IMR-90 (cell line): ENCODE measurements around the gene CLCNKA.

Source experiments
- CEBPB ChIP-seq: IDR thresholded peaks from 2 replicates; pipeline ENCODE4 v1.6.1; 2012; ENCODE audit warnings: low read depth, low read length, improper control_type of control experiment
- FOS ChIP-seq: fragments of 150-350 bp; IDR thresholded peaks from 2 replicates; pipeline ENCODE4 v1.6.1; 2016; ENCODE audit warnings: low read depth, low read length
- MAFK ChIP-seq: IDR thresholded peaks from 2 replicates; pipeline ENCODE4 v1.6.1; 2012; ENCODE audit warnings: low read depth, low read length, improper control_type of control experiment
- MAZ ChIP-seq: IDR thresholded peaks from 2 replicates; pipeline ENCODE4 v1.6.1; 2012; ENCODE audit warnings: low read depth, mild to moderate bottlenecking, low read length, improper control_type of control experiment, moderate library complexity, borderline replicate concordance
- MXI1 ChIP-seq: IDR thresholded peaks from 2 replicates; pipeline ENCODE4 v1.6.1; 2012; ENCODE audit warnings: low read depth, mild to moderate bottlenecking, low read length, moderate library complexity, borderline replicate concordance
- NFE2L2 ChIP-seq: fragments of 150-350 bp; IDR thresholded peaks from 2 replicates; pipeline ENCODE4 v1.6.1; 2016; ENCODE audit warnings: low read depth, mild to moderate bottlenecking, low read length
- POLR2A ChIP-seq: IDR thresholded peaks from 2 replicates; pipeline ENCODE4 v1.6.1; 2012; ENCODE audit warnings: mild to moderate bottlenecking, low read depth, low read length
- RAD21 ChIP-seq: IDR thresholded peaks from 2 replicates; pipeline ENCODE4 v1.6.1; 2012; ENCODE audit warnings: low read length, improper control_type of control experiment
- RCOR1 ChIP-seq: IDR thresholded peaks from 2 replicates; pipeline ENCODE4 v1.6.1; 2012; ENCODE audit warnings: mild to moderate bottlenecking, low read length, improper control_type of control experiment; ENCODE audit not compliant: insufficient replicate concordance
- RFX5 ChIP-seq: IDR thresholded peaks from 2 replicates; pipeline ENCODE4 v1.8.0; 2012; ENCODE audit warnings: low read depth, mild to moderate bottlenecking, low read length, moderate library complexity
- SMC3 ChIP-seq: fragments of 150-350 bp; IDR thresholded peaks from 2 replicates; pipeline ENCODE4 v1.6.1; 2016; ENCODE audit warnings: low read depth, mild to moderate bottlenecking, antibody characterized with exemption, low read length, moderate library complexity
- TF ChIP-seq, protein P1 (sequence below): conservative IDR thresholded peaks from 2 replicates; pipeline ENCODE4 v1.5.1; 2012; ENCODE audit warnings: mild to moderate bottlenecking, low read depth, low read length, improper control_type of control experiment
- TF ChIP-seq, protein P2 (sequence below): fragments of 150-350 bp; IDR thresholded peaks from 2 replicates; pipeline ENCODE4 v1.6.1; 2016; ENCODE audit warnings: low read depth, mild to moderate bottlenecking, low read length, moderate library complexity, borderline replicate concordance
- TF ChIP-seq, protein P3 (sequence below): fragments of 150-350 bp; IDR thresholded peaks from 2 replicates; pipeline ENCODE4 v1.6.1; 2017; ENCODE audit warnings: mild to moderate bottlenecking, antibody characterized with exemption, low read length, low read depth

DNA sequence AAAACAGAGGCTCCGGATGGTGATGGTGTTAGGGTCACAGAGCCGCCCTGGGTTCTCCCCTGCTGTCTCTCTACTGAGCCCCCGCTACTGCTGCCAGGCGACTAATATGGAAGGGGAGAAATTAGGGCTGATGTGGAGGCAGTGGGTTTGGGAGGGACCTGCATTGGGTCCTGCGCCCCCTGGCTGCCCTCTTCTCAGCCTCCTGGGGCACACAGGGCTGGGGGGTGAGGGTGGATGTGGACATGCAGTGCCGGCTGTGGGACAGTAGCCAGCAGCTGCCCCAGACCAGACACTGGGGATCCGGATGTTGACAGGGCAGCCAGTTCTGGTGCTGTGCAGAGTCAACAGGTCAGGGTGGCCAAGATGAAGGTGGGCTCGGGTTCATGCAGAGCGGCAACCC lies 20.3 kb downstream of the CLCNKA start:
- TF ChIP-seq CEBPB (no peak), RAD21 (no peak), SMC3 (no peak), RCOR1 (no peak), POLR2A (no peak), FOS (no peak), MXI1 (no peak), RFX5 (no peak), MAZ (no peak), MAFK (no peak), NFE2L2 (no peak)
- TF ChIP-seq, protein P1, sequence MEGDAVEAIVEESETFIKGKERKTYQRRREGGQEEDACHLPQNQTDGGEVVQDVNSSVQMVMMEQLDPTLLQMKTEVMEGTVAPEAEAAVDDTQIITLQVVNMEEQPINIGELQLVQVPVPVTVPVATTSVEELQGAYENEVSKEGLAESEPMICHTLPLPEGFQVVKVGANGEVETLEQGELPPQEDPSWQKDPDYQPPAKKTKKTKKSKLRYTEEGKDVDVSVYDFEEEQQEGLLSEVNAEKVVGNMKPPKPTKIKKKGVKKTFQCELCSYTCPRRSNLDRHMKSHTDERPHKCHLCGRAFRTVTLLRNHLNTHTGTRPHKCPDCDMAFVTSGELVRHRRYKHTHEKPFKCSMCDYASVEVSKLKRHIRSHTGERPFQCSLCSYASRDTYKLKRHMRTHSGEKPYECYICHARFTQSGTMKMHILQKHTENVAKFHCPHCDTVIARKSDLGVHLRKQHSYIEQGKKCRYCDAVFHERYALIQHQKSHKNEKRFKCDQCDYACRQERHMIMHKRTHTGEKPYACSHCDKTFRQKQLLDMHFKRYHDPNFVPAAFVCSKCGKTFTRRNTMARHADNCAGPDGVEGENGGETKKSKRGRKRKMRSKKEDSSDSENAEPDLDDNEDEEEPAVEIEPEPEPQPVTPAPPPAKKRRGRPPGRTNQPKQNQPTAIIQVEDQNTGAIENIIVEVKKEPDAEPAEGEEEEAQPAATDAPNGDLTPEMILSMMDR, result no peak
- TF ChIP-seq, protein P2, sequence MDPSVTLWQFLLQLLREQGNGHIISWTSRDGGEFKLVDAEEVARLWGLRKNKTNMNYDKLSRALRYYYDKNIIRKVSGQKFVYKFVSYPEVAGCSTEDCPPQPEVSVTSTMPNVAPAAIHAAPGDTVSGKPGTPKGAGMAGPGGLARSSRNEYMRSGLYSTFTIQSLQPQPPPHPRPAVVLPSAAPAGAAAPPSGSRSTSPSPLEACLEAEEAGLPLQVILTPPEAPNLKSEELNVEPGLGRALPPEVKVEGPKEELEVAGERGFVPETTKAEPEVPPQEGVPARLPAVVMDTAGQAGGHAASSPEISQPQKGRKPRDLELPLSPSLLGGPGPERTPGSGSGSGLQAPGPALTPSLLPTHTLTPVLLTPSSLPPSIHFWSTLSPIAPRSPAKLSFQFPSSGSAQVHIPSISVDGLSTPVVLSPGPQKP, result no peak
- TF ChIP-seq, protein P3, sequence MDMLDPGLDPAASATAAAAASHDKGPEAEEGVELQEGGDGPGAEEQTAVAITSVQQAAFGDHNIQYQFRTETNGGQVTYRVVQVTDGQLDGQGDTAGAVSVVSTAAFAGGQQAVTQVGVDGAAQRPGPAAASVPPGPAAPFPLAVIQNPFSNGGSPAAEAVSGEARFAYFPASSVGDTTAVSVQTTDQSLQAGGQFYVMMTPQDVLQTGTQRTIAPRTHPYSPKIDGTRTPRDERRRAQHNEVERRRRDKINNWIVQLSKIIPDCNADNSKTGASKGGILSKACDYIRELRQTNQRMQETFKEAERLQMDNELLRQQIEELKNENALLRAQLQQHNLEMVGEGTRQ, result no peak
